IMR-90 (cell line): ENCODE measurements around the gene SLC26A5. TPM values are rescaled to one million over a fixed set of nuclear protein-coding genes. Genes with fewer than 3 reads are reported as not detected.

Experiments used
- ATAC-seq: fragments of 200-7000 bp; cut with Tn5 transposase; 2 replicates; pipeline ENCODE4 v1.9.1; 2020; ENCODE audit warnings: low read depth, mild to moderate bottlenecking, moderate library complexity
- BruUV-seq: library from RNA; stranded (reverse); fragments of 400-500 nt; replicated peaks from 2 replicates; lab custom pipeline; 2021; lab: Mats Ljungman, UMichigan
- CTCF ChIA-PET: fragments of 300-600 bp; formaldehyde crosslinking; extraction: SDS; loops from one replicate; lab custom pipeline; 2021; ENCODE audit warnings: antibody characterized with exemption; lab: Yijun Ruan, JAX
- POLR2A ChIA-PET: fragments of 300-600 bp; sonication (Branson Sonifier 250); formaldehyde crosslinking; loops from one replicate; lab custom pipeline; 2022; ENCODE audit warnings: antibody characterized with exemption; ENCODE audit not compliant: unreplicated experiment; lab: Charles Lee
- DNase-seq: peaks from one replicate; pipeline ENCODE4 v3.0.0; 2013
- H2AFZ ChIP-seq: replicated peaks from 2 replicates; pipeline ENCODE3; 2013; ENCODE audit warnings: low read length, mild to moderate bottlenecking; ENCODE audit not compliant: poor library complexity
- H2AK5ac ChIP-seq: 2 replicates; pipeline ENCODE4 v1.6.1; 2013; ENCODE audit warnings: low read depth, low read length, inconsistent platforms
- H2AK9ac ChIP-seq: replicated peaks from 2 replicates; pipeline ENCODE3; 2013; ENCODE audit warnings: mild to moderate bottlenecking, low read depth, low read length, moderate library complexity; ENCODE audit not compliant: poor library complexity
- H2BK120ac ChIP-seq: 2 replicates; pipeline ENCODE4 v1.6.1; 2013; ENCODE audit warnings: low read depth, low read length, inconsistent platforms
- H2BK15ac ChIP-seq: 3 replicates; pipeline ENCODE4 v1.6.1; 2013; ENCODE audit warnings: low read depth, low read length, inconsistent platforms
- H2BK20ac ChIP-seq: 2 replicates; pipeline ENCODE4 v1.6.1; 2013; ENCODE audit warnings: low read depth, mild to moderate bottlenecking, inconsistent platforms, low read length, moderate library complexity
- H2BK5ac ChIP-seq: 2 replicates; pipeline ENCODE4 v1.6.1; 2013; ENCODE audit warnings: mild to moderate bottlenecking, low read depth, low read length, inconsistent platforms; ENCODE audit not compliant: poor library complexity, severe bottlenecking
- H3K14ac ChIP-seq: replicated peaks from 2 replicates; pipeline ENCODE4 v1.6.1; 2013; ENCODE audit warnings: low read depth, low read length, inconsistent platforms
- H3K18ac ChIP-seq: 2 replicates; pipeline ENCODE4 v1.6.1; 2013; ENCODE audit warnings: low read depth, low read length, control low read depth
- H3K23ac ChIP-seq: 2 replicates; pipeline ENCODE4 v1.6.1; 2013; ENCODE audit warnings: low read depth, low read length, inconsistent platforms
- H3K27ac ChIP-seq: 2 replicates; pipeline ENCODE4 v1.5.1; 2013; ENCODE audit warnings: mild to moderate bottlenecking, control low read depth, low read length; ENCODE audit not compliant: insufficient read depth
- H3K27me3 ChIP-seq: 2 replicates; pipeline ENCODE4 v1.6.1; 2013; ENCODE audit warnings: low read length; ENCODE audit not compliant: control insufficient read depth, insufficient read depth
- H3K36me3 ChIP-seq: 2 replicates; pipeline ENCODE4 v1.6.1; 2013; ENCODE audit warnings: low read length, mixed read lengths; ENCODE audit not compliant: control insufficient read depth, insufficient read depth
- H3K4ac ChIP-seq: 2 replicates; pipeline ENCODE4 v1.6.1; 2013; ENCODE audit warnings: low read depth, low read length, inconsistent platforms
- H3K4me1 ChIP-seq: 2 replicates; pipeline ENCODE4 v1.6.1; 2013; ENCODE audit warnings: low read length, mixed read lengths; ENCODE audit not compliant: control insufficient read depth, insufficient read depth
- H3K4me2 ChIP-seq: 2 replicates; pipeline ENCODE4 v1.6.1; 2013; ENCODE audit warnings: low read depth, mild to moderate bottlenecking, control low read depth, low read length, moderate library complexity
- H3K4me3 ChIP-seq: 2 replicates; pipeline ENCODE4 v1.5.1; 2013; ENCODE audit warnings: low read depth, mild to moderate bottlenecking, control low read depth, low read length, moderate library complexity; ENCODE audit not compliant: insufficient read depth
- H3K56ac ChIP-seq: 2 replicates; pipeline ENCODE4 v1.6.1; 2013; ENCODE audit warnings: low read length, inconsistent platforms; ENCODE audit not compliant: insufficient read depth; ENCODE audit errors: extremely low read depth
- H3K79me1 ChIP-seq, 2 experiments: 2 replicates each; pipeline ENCODE4 v1.6.1; 2013; ENCODE audit warnings: low read length in 2 of 2, inconsistent platforms in 1 of 2, low read depth in 1 of 2
- H3K9ac ChIP-seq: 2 replicates; pipeline ENCODE4 v1.6.1; 2013; ENCODE audit warnings: low read depth, low read length, control low read depth
- H3K9me1 ChIP-seq: 2 replicates; pipeline ENCODE4 v1.6.1; 2013; ENCODE audit warnings: low read length, inconsistent platforms; ENCODE audit not compliant: insufficient read depth
- H3K9me3 ChIP-seq: 2 replicates; pipeline ENCODE4 v1.6.1; 2013; ENCODE audit warnings: low read length; ENCODE audit not compliant: control insufficient read depth, insufficient read depth
- H4K20me1 ChIP-seq: 2 replicates; pipeline ENCODE4 v1.6.1; 2013; ENCODE audit warnings: low read length, inconsistent platforms; ENCODE audit not compliant: insufficient read depth
- H4K5ac ChIP-seq: 2 replicates; pipeline ENCODE4 v1.6.1; 2013; ENCODE audit warnings: mild to moderate bottlenecking, low read depth, low read length, control low read depth
- H4K8ac ChIP-seq, 2 experiments: 2 replicates each; pipeline ENCODE4 v1.6.1; 2013; ENCODE audit warnings: low read depth in 2 of 2, low read length in 2 of 2, control low read depth in 1 of 2, inconsistent platforms in 1 of 2
- H4K91ac ChIP-seq: 2 replicates; pipeline ENCODE4 v1.6.1; 2013; ENCODE audit warnings: low read depth, low read length, inconsistent platforms; ENCODE audit not compliant: insufficient read depth
- BHLHE40 ChIP-seq: fragments of 150-350 bp; IDR thresholded peaks from 2 replicates; pipeline ENCODE4 v1.6.1; 2016; ENCODE audit warnings: mild to moderate bottlenecking, low read depth, low read length
- CEBPB ChIP-seq: IDR thresholded peaks from 2 replicates; pipeline ENCODE4 v1.6.1; 2012; ENCODE audit warnings: low read depth, low read length, improper control_type of control experiment
- MAZ ChIP-seq: IDR thresholded peaks from 2 replicates; pipeline ENCODE4 v1.6.1; 2012; ENCODE audit warnings: low read depth, mild to moderate bottlenecking, low read length, improper control_type of control experiment, moderate library complexity, borderline replicate concordance
- RAD21 ChIP-seq: IDR thresholded peaks from 2 replicates; pipeline ENCODE4 v1.6.1; 2012; ENCODE audit warnings: low read length, improper control_type of control experiment
- RCOR1 ChIP-seq: IDR thresholded peaks from 2 replicates; pipeline ENCODE4 v1.6.1; 2012; ENCODE audit warnings: mild to moderate bottlenecking, low read length, improper control_type of control experiment; ENCODE audit not compliant: insufficient replicate concordance
- RFX5 ChIP-seq: IDR thresholded peaks from 2 replicates; pipeline ENCODE4 v1.8.0; 2012; ENCODE audit warnings: low read depth, mild to moderate bottlenecking, low read length, moderate library complexity
- USF2 ChIP-seq: fragments of 150-350 bp; IDR thresholded peaks from 2 replicates; pipeline ENCODE4 v1.6.1; 2017; ENCODE audit warnings: mild to moderate bottlenecking, antibody characterized with exemption, low read length, low read depth
- dilution Hi-C: fragments of 300-500 bp; cut with HindIII; formaldehyde crosslinking; loops from one replicate; pipeline ENCODE4 v1.14.3; 2018; ENCODE audit warnings: low sequenced_read_pairs; ENCODE audit not compliant: unreplicated experiment
- in situ Hi-C: fragments of 300-500 bp; cut with MboI; formaldehyde crosslinking; loops from 3 replicates; pipeline ENCODE4 v1.14.3; 2019; ENCODE audit warnings: low sequenced_read_pairs, inconsistent platforms, mixed read lengths
- intact Hi-C: fragments of 100-400 bp; cut with micrococcal nuclease; formaldehyde crosslinking; loops from 2 replicates; pipeline ENCODE4 v1.10.0; 2022
- polyA plus RNA-seq, 3 experiments: library from polyadenylated mRNA; depleted of rRNA; stranded (reverse); fragments of >200 nt; gene quantifications; 2 replicates each; pipeline ENCODE4 v1.2.3, GENCODE V29; 2012; ENCODE audit warnings: low replicate concordance in 1 of 3
- total RNA-seq: library from RNA; depleted of rRNA; stranded (reverse); fragments of >200 nt; gene quantifications from 2 replicates; pipeline ENCODE4 v1.2.3, GENCODE V29; 2012

The SLC26A5 gene
- total and polyA plus RNA-seq, 2 of the 4 experiments (the other 2 are of a cell fraction): not detected

- TF ChIP-seq MAZ: no peak
- TF ChIP-seq BHLHE40: peak; percentile 2; the same call in 1 of the 2 replicates
Observed at GRCh38 chr7:103343758-103344452, 102.1 kb downstream of the SLC26A5 start (continued).

GRCh38 chr7:103343332-103343731, 102.7 kb downstream of the SLC26A5 start:
- H3K27ac ChIP-seq: no peak overlapping the region

More at GRCh38 chr7:103343332-103343731, 102.7 kb downstream of the SLC26A5 start:
- ATAC-seq: no peak
- Histone ChIP-seq H3K36me3 (peaks cover 9% of the 10 kb centered on the region), H3K27me3 (no peaks in the 10 kb centered on the region), H2BK20ac (no peak overlapping the region), H3K9me1 (no peaks in the 10 kb centered on the region), H2BK15ac (no peak overlapping the region), H2AFZ (no peak overlapping the region), H3K18ac (no peak overlapping the region), H3K4me2 (peak overlapping the region; percentile 97), H3K4me1 (peaks cover 2% of the 10 kb centered on the region), H4K5ac (no peak overlapping the region), H4K91ac (no peak overlapping the region), H3K14ac (peak overlapping the region; percentile 51; the same call in 1 of the 2 replicates), H2AK5ac (no peak overlapping the region), H2BK5ac (no peak overlapping the region), H2AK9ac (no peak overlapping the region), H2BK120ac (no peak overlapping the region), H4K8ac (peak overlapping the region in 1 of 2 experiments; percentile 68; a peak in 1 of 4 replicates), H3K56ac (no peak overlapping the region), H3K4me3 (peak overlapping the region; percentile 89), H3K9me3 (no peaks in the 10 kb centered on the region), H3K4ac (peak overlapping the region; percentile 76; the same call in 1 of the 2 replicates), H3K9ac (peak overlapping the region; percentile 91; the same call in 1 of the 2 replicates), H3K23ac (peak overlapping the region; percentile 74), H3K79me1 (peaks cover 4 to 11% of the 10 kb centered on the region in 2 experiments; a peak in 3 of 4 replicates), H4K20me1 (peaks cover 3% of the 10 kb centered on the region; the same call in 1 of the 2 replicates)
- no peak for TF ChIP-seq RAD21
- TF ChIP-seq RFX5: no peak
- TF ChIP-seq RCOR1: no peak
- no peak for TF ChIP-seq USF2
- no peak for TF ChIP-seq BHLHE40
- TF ChIP-seq MAZ: no peak
- no peak for TF ChIP-seq CEBPB
- POLR2A ChIA-PET: no interaction called here
- no peak for DNase-seq
- CTCF ChIA-PET: no interaction called here
- intact Hi-C loops: no loop called here
- in situ Hi-C loops: no loop called here
- BruUV-seq: no TSS peak
- dilution Hi-C loops: no loop called here
